Activated CD4-positive, alpha-beta T cell treated with anti-CD3 and anti-CD28 coated beads, Interleukin-2, Interleukin-6, amounts not matched to agents 100 ng/mL and 50 ng/mL, durations not matched to agents 16 hours and 8 hours (primary cell): ENCODE results near the gene OR51T1.
"Not testable (repeated sequence)": the region's sequence is repeated elsewhere in the genome, so short reads cannot be mapped to it uniquely, and the experiment has no call there.

ENCODE experiments used
- DNase-seq: peaks from one replicate; pipeline ENCODE4 v3.0.0-alpha.2; 2020

Gene OR51T1, protein sequence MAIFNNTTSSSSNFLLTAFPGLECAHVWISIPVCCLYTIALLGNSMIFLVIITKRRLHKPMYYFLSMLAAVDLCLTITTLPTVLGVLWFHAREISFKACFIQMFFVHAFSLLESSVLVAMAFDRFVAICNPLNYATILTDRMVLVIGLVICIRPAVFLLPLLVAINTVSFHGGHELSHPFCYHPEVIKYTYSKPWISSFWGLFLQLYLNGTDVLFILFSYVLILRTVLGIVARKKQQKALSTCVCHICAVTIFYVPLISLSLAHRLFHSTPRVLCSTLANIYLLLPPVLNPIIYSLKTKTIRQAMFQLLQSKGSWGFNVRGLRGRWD

DNA sequence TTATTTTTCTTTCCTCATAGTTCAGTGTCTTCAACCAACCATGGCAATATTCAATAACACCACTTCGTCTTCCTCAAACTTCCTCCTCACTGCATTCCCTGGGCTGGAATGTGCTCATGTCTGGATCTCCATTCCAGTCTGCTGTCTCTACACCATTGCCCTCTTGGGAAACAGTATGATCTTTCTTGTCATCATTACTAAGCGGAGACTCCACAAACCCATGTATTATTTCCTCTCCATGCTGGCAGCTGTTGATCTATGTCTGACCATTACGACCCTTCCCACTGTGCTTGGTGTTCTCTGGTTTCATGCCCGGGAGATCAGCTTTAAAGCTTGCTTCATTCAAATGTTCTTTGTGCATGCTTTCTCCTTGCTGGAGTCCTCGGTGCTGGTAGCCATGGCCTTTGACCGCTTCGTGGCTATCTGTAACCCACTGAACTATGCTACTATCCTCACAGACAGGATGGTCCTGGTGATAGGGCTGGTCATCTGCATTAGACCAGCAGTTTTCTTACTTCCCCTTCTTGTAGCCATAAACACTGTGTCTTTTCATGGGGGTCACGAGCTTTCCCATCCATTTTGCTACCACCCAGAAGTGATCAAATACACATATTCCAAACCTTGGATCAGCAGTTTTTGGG lies at the start of gene OR51T1:
TSS of gene OR51T1 (plus strand) at position 41 of the 641 bp plus-strand sequence. CDS start at position 41, 0 bp downstream.
- no peak for DNase-seq

DNA sequence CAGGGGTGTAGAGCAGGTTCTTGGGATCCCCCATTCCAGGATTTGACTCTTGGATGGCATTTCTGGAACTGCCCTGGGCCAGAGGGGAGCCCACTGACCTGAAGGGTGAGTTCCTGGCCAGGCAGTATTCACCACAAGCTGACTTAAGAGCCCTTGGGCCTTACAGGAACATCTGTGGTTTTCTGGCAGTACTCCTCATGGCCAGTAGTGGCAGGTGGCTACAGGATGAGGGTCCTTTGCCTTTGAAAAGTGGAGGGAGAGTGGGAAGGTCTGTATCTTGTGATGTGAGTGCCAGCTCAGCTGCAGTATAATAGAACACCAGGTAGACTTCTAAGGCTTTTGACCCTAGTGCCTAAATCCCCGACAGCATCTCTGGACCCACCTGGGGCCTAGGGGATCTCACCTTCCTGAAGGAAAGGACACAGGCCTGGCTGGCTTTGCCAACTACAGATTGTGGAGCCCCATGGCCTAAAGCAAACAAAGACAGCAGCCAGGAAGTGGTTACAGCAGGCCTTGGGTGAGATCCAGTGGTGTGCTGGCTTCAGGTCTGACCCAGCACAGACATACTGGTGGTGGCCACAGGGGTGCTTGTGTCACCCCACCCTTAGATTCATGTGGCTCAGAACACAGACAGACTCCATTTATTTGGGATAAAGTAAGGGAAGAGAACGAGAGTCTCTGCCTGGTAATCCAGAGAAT lies 41.7 kb upstream of the OR51T1 start:
- DNase-seq, result no peak

DNA sequence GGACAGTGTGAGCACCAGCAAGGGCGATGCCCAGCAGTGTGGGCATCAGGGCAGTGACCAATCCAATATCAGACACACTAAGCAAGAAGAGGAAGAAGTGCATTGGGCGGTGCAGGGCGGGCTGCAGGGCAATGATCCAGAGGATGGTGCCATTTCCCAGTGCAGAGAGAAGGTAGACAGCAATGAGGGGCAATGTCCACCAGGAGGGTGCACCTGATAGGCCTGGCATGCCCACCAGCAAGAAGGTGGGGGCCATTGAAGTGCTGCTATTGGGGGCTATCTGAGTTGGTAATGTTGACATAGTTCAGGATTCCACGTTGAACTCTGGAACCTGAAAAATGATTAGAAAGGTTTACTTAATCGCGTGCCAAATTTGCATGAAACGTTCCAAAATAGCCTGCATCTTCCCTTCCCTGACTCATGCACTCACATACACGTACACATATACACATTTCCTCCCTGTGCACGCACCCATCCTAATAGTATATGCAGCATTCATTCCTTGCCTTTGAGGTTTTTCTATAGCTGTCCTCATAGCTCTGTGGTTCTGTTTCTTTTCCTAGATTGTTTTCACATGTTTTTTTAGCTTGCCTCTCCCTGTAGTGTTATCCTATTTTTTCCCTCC lies 32.7 kb upstream of the OR51T1 start, which contains the start of gene OR51S1:
TSS of gene OR51S1 (minus strand) at position 301 of the 625 bp plus-strand sequence. CDS start at position 301, 0 bp downstream.
- DNase-seq, result no peak

GRCh38 chr11:4851033-4851432 lies 30.7 kb upstream of the OR51T1 start:
- DNase-seq, result no peak

- DNase-seq, result not testable (repeated sequence)
These were observed 27.4 kb upstream of the OR51T1 start for GRCh38 chr11:4854286-4854685.

DNA sequence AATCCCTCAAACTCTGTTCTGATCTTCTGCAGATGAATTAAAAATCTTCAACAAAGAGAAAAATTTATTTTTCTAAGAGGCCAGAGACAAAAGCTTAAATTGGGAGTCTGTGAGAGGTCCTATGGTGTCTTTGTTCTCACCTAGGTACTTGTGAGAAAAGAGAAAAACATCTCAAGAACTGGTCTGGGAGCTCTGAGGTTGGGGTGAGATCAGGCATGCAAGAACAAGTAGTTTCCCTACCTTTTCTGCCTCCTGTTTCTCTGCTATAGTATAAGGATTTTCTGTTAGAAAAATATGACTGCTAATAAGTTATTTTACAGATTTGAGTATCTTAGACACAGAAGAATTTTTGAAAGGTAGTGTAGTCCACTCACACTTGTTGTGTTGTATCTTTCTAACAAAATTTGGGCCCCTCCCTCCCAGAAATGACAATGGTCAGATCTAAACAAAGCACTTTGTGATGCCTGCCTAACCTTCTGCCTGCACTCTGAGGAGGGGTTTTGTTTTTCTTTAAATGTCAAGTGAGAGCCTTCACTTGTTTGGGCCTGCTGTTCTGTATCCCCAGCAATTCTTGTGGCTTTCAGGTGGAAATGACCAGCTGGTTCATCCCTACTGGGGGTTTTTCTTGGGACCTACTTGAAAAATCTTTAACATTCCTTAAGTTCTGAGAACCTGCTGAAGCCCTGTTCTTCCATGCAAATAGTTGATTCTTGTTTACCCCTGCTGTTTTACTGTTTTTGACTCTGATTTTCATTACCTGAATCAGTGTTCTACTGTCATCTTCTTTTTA lies 19.1 kb upstream of the OR51T1 start:
- DNase-seq, result no peak

- DNase-seq, result no peak
These were observed 17.8 kb upstream of the OR51T1 start for GRCh38 chr11:4863876-4864275.

- no peak for DNase-seq
These were observed 15.8 kb upstream of the OR51T1 start for GRCh38 chr11:4865855-4866254.

DNA sequence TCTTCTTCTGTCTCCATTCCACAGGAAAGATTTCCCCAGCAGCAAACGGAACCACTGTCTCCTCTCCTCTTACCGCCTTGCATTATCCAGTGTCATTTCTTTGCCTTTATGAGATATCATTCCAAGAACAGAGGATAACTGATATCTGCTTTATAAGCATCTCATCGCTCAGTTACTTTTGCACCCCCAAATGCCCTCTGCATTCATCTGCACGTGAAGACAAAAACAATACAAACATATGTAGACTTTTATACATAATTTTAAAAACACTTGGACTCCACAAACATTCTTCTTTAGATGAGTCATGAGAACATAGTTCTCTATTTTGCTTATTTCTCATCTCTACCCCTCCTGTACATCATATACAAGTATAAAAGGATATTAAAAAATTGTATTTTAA lies 512 bp upstream of the OR51T1 start:
- no peak for DNase-seq

GRCh38 chr11:4882543-4882942 lies 843 bp downstream of the OR51T1 start:
- DNase-seq, result no peak

- DNase-seq, result no peak
These were observed 2.7 kb downstream of the OR51T1 start for GRCh38 chr11:4884361-4884760.

- DNase-seq, result no peak
These were observed 4.5 kb downstream of the OR51T1 start for GRCh38 chr11:4886186-4886585.

DNA sequence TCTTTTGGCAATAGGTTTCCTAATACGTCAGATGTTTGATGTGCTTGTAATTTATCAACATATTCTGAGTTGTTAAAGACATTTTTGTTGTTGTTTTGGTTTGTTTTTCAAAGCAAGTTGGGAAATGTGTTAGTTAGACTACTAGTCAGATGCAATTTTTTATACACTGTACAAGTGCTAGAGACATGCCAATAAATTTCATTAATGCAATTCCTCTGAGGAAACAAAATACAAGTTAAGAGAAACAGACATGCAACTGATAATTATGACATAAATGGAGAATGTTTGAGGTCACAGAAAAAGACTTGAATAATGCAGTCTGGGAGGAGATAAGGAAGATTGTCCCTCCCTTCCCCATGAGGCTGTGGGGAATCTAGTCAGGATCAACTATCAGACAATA lies 5.9 kb downstream of the OR51T1 start:
- DNase-seq, result no peak

DNA sequence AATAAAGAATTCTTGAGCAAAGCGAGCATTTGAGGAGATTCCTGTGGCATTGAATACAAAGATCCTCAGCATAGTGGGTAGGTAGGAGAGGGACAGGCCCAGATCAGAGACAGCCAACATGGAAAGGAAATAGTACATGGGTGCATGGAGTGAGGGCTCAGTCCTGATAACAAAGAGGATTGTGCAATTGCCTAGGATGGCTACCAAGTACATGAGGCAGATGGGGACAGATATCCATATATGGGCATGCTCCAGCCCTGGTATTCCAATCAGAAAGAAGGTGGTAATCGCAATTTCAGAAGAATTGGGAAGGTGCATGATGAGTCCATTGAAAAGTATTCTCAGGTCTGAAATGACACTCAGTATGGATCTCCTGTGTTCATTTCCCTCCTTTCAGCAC lies 8.6 kb downstream of the OR51T1 start:
- DNase-seq, result no peak

- DNase-seq, result no peak
These were observed 10.4 kb downstream of the OR51T1 start for GRCh38 chr11:4891996-4892640.

GRCh38 chr11:4903484-4903883 lies 21.8 kb downstream of the OR51T1 start, which contains the start of gene OR51A7:
OR51A7 (plus strand) TSS chr11:4903783; CDS start chr11:4907370, 3,587 bp downstream.
- no peak for DNase-seq

- no peak for DNase-seq
These were observed 34.9 kb downstream of the OR51T1 start for GRCh38 chr11:4916581-4916980.

DNA sequence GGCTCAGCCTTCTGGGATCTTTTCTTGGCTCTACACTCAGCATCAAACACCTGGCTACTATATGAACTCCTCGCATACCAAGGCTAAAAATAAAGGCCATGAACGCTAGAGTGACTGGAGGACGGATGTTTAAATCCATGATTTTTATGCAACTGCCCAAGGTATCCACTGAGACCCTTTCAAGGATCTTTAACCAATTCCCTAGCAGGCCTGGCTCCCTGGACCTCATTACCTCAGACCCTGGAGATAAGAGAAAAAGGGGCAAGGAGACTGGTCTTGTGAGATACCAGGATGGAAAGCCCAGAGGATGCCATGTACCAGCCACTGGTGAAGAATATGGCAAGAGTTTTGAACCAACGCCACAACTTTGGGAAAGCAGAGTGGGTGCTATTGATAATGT lies 37.5 kb downstream of the OR51T1 start, which contains the start of gene OR51G2:
TSS of gene OR51G2 (minus strand) at position 101 of the 400 bp plus-strand sequence. CDS start 3,687 bp downstream, outside the sequence.
- no peak for DNase-seq

- DNase-seq, result no peak
These were observed 40.1 kb downstream of the OR51T1 start for GRCh38 chr11:4921796-4922195.

DNA sequence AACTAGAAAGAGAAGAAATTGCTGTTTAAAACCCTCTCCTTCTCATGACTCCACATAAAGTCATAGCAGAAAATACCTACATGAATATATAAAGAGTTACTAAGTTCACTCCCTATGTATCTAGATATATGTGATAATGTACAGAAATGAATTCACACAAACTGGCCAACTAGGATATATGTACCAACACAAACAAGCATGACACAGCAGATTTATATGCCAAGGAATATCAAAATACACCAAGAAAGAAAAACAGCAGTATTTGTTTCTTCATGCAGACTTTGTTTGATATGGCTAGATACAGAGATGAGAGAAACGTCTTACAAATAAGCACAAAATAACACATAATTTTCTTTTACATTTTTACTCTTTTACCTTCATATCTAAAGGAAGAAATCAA lies 40.6 kb downstream of the OR51T1 start:
- DNase-seq, result no peak

DNA sequence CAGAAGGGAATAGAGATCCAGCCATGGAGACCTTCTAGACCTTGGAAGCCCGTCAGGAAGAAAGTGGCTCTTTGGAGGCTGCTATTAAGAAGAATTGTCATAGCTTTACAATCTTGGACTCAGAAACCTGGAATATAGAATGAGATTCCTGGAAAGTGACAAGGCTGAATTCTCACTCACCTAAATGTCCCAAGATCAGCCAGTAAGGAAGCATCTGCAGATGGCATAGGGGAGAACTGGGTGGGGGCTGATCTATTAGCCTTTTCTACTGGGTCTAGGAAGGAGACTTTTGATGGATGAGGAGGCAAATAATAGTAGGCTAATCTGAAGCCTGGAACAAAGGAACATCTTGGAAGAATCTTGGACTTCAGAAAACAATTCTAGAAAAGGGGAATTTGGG lies 42.5 kb downstream of the OR51T1 start, which contains the start of gene OR51G1:
TSS of gene OR51G1 (minus strand) at position 101 of the 400 bp plus-strand sequence. CDS start at position 101, 0 bp downstream.
- no peak for DNase-seq

- DNase-seq, result no peak
These were observed 44.9 kb downstream of the OR51T1 start for GRCh38 chr11:4926608-4927007.
